Measurements from ENCODE around the gene ALAS1.

Gene ALAS1

DNA sequence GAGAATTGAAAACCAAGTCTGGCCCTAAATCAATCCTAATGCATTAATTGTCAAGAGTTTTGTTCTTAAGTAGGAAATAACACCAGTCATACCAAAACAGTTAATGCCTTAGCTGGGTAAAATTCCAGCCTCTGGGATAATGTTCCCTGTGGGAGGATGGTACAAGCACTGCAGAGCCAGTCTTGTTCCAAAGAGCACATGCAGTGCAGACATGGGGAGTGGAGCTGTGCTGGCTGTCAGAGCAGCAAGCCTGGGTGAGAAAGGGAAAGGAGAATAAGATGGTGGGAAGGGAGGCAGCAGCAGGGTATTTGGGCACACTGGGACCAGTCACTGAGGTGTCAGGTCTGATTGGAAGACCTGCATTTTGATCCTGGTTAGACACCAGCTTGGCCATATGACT is 12.1 kb downstream of the ALAS1 start:
- TF ChIP-seq, protein P1, sequence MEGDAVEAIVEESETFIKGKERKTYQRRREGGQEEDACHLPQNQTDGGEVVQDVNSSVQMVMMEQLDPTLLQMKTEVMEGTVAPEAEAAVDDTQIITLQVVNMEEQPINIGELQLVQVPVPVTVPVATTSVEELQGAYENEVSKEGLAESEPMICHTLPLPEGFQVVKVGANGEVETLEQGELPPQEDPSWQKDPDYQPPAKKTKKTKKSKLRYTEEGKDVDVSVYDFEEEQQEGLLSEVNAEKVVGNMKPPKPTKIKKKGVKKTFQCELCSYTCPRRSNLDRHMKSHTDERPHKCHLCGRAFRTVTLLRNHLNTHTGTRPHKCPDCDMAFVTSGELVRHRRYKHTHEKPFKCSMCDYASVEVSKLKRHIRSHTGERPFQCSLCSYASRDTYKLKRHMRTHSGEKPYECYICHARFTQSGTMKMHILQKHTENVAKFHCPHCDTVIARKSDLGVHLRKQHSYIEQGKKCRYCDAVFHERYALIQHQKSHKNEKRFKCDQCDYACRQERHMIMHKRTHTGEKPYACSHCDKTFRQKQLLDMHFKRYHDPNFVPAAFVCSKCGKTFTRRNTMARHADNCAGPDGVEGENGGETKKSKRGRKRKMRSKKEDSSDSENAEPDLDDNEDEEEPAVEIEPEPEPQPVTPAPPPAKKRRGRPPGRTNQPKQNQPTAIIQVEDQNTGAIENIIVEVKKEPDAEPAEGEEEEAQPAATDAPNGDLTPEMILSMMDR (IDR thresholded peaks at IDR 0.05), result no peak
- H3K27ac ChIP-seq, result no peak overlapping the region
- H3K4me3 ChIP-seq, result no peak overlapping the region
- DNase-seq (ENCODE audit: low spot score), result no peak

DNA sequence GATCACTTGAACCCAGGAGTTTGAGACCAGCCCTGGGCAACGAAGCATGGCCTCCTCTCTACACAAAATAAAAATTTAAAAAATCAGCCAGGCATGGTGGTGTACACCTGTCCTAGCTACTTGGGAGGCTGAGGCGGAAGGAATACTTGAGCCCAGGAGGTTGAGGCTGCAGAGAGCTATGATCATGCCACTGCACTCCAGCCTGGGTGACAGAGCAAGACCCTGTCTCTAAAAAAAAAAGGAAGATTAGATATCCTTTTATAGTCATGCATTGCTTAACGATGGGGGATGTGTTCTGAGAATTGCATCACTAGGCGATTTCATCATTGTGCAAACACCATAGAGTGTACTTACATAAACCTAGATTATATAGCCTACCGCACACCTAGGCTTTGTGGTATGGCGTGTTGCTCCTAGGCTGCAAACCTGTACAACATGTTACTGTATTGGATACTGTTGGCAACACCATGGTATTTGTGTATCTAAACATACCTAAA is 12.6 kb downstream of the ALAS1 start:
- Histone ChIP-seq H3K27ac (no peak overlapping the region), H3K4me3 (no peak overlapping the region)
- DNase-seq (ENCODE audit: low spot score), result no peak
- TF ChIP-seq, protein P1 (IDR thresholded peaks at IDR 0.05), result no peak

GRCh38 chr3:52211268-52211891 is 13.4 kb downstream of the ALAS1 start:
- no peak overlapping the region for H3K4me3 ChIP-seq
- TF ChIP-seq, protein P1 (IDR thresholded peaks at IDR 0.05), result no peak
- no peak overlapping the region for H3K27ac ChIP-seq
- no peak for DNase-seq (ENCODE audit: low spot score)

- H3K4me3 ChIP-seq, result no peak overlapping the region
- DNase-seq (ENCODE audit: low spot score), result no peak
Measured at GRCh38 chr3:52213005-52213404, 15.0 kb downstream of the ALAS1 start.

GRCh38 chr3:52213901-52214300 is 15.9 kb downstream of the ALAS1 start:
- no peak for DNase-seq (ENCODE audit: low spot score)
- TF ChIP-seq, protein P1 (IDR thresholded peaks at IDR 0.05), result no peak
- Histone ChIP-seq H3K27ac (no peak overlapping the region), H3K4me3 (no peak overlapping the region)

More at GRCh38 chr3:52213005-52213404, 15.0 kb downstream of the ALAS1 start:
- TF ChIP-seq, protein P1 (IDR thresholded peaks at IDR 0.05), result no peak
- no peak overlapping the region for H3K27ac ChIP-seq

DNA sequence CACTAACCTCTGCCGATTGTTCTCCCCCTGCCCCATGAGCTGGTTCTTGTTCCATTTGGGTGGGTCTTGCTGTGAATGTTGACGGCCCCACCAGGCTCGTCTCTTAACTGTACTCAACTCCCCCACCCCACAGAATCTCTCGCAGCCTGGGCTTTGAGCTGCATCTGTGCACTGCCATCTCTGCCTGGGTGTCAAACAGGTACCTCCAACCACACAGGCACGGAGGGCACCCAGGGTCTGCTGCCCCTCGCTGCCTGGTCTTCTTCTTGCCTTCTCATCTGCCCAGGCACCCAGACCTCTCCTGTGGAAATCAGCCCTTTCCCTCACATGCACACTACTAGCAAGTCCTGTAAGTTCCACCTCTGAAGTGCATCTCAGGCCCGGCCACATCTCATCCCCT is 17.4 kb downstream of the ALAS1 start:
- no peak overlapping the region for H3K4me3 ChIP-seq
- DNase-seq (ENCODE audit: low spot score), result no peak
- TF ChIP-seq, protein P1 (IDR thresholded peaks at IDR 0.05), result no peak
- no peak overlapping the region for H3K27ac ChIP-seq

Measured in coronary artery (tissue), 2 donors.